ENCODE measurements around the gene TGFBR2.

- TF ChIP-seq CTCF (conservative IDR thresholded peaks at IDR 0.05; ENCODE audit: low read depth, low read length) (no peak), EZH2 (IDR thresholded peaks at IDR 0.05; ENCODE audit: borderline replicate concordance, low read depth, low read length, poor library complexity, severe bottlenecking) (no peak)
Measured at GRCh38 chr3:30578986-30579579, 27.3 kb upstream of the TGFBR2 start.
